GM19324 (cell line): ENCODE measurements around the gene FAM83G.
"Not testable (repeated sequence)": the region's sequence is repeated elsewhere in the genome, so short reads cannot be mapped to it uniquely, and the experiment has no call there.

Source experiments
- ATAC-seq: cut with Tn5 transposase; IDR thresholded peaks from one replicate; pipeline ENCODE4 v1.9.1; 2021; ENCODE audit warnings: mild to moderate bottlenecking, moderate library complexity; ENCODE audit not compliant: unreplicated experiment, low FRiP score

FAM83G gene

GRCh38 chr17:19023209-19023999 lies 18.8 kb upstream of the FAM83G start:
- no peak for ATAC-seq

DNA sequence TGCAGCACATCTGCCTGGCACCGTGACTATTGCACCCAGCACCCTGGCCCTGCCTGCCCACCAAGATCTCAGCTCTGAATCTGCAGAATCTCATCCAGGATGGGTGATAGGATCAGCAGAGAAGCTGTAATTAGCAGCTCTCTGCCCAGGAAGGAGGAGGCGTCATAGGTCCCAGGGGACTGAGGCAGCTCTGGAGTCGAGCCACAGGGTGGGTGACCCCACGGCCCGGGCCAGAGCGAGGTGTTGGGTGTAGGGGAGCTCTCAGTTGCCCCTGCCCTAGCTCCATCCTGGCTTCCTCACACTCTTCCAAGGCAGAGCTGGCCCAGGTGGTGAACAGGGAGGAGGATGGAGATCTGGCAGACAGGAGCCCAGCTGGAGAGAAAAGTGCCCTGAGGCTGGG lies 18.2 kb upstream of the FAM83G start:
- no peak for ATAC-seq

DNA sequence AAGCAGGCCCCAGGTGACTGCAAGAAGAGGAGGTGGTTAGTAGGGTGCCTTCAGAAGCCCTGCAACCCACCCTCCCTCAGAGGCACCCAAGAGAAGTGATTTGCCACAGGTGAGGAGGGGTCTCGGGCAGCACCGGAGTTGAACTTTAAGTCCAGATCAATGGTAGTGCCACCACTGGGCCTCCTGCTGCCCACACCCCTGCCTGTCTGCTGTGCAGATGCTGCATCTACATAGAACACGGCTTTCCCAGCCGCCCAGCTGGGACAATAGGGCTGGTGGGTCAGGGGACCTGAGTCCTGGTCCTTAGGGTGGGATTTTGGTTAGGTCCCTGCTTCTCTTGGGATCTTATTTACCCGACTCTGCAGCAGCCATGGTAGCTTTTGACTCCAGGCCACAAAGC lies 17.6 kb upstream of the FAM83G start:
- no peak for ATAC-seq

DNA sequence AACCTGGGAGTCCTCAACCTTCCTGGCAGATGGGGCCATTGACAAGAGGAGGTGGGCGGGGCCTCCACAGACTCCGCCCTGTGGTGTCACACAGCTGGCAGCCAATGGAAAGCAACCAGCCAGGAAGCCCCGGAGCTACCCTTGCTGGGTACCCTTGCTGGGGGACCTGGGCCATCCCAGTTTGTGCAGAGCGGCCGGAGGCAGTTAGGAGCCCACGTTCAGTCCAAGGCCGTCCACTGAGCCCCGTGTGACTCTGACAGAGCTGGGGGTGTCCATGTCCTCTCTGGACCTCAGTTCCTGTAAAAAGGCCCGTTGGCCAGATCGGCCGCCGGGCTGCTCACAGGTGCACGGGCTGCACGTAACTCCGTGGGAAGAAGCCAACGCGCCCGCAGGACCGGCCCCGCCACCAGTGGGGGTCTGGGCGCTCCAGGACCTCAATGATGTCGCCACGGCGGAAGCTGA lies 17.1 kb upstream of the FAM83G start:
- ATAC-seq: no peak

DNA sequence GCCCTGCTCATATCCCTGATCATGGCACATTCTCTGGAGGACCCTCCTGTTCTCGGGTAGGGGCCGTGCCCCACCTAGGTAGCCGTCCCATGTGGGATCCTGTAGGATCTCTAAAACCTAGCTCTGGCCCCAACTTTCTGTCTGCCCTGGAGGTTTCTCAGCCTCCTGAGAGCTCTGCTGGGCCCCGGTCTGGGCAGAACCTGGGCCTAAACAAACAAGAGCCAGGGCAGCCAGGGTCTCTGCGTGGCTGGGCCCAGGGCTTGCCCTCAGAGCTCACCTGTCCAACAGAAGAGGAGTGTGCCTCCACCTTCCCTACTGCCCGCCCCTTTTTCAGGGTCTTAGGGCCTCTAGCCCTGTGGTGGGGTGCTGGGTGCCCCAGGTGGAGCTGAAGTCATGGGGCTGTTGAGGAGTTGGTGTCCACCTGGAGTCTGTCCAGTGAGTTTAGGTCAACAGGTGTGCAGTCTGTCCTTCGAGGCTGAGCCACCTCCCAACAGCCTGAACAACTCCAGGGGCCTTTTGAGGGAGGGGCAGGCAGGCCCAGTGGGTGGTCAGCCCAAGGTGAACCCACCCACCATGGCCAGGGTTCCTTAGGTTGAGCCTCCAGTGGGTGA lies 16.6 kb upstream of the FAM83G start:
- not testable (repeated sequence) for ATAC-seq

- ATAC-seq: no peak
Observed at GRCh38 chr17:19020016-19020415, 15.5 kb upstream of the FAM83G start.

DNA sequence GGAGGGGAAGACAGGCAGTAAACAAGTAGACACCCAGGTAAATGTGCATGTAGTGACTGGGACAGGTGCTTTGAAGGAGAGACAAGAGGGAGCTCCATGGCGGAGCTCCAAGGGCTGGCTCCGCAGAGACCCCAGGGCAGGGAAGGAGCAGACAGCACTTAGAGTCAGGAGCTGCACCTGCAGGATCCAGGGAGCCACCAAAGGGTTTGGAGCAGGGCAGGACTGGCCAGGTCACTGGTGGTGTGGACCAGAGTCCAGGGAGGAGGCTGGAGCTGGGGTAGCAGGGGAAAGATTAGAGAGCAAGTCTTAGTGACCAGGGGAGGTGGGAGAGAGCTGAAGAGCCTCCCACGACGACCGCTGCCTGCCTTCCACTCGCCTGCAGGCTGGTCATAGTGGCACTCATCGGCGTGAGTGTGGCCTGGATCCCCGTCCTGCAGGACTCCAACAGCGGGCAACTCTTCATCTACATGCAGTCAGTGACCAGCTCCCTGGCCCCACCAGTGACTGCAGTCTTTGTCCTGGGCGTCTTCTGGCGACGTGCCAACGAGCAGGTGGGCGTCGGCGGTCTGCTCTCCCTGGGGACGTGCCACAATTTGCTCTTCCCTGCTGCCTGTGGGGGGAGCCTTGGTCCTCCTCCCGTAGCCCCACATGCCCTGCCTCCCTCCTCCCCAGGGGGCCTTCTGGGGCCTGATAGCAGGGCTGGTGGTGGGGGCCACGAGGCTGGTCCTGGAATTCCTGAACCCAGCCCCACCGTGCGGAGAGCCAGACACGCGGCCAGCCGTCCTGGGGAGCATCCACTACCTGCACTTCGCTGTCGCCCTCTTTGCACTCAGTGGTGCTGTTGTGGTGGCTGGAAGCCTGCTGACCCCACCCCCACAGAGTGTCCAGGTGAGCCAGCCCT lies 14.7 kb upstream of the FAM83G start:
- no peak for ATAC-seq

DNA sequence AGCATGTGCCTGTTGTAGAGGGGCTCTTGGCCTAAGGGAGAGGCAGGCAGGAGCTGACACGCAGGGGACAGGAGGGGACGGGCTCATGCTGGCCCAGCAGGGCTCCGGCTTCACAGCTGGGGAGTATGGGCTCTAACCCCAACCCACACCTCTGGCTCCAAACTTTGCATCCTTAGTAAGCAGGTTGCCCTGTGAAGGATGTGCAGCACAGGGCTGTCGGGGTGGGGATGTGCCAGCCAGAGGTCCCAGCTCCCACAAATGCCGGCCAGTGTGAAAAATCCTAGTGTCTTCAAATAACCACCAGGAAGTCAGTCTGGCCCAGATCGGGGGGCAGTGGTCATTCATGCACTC lies 14.0 kb upstream of the FAM83G start:
- ATAC-seq: no peak

DNA sequence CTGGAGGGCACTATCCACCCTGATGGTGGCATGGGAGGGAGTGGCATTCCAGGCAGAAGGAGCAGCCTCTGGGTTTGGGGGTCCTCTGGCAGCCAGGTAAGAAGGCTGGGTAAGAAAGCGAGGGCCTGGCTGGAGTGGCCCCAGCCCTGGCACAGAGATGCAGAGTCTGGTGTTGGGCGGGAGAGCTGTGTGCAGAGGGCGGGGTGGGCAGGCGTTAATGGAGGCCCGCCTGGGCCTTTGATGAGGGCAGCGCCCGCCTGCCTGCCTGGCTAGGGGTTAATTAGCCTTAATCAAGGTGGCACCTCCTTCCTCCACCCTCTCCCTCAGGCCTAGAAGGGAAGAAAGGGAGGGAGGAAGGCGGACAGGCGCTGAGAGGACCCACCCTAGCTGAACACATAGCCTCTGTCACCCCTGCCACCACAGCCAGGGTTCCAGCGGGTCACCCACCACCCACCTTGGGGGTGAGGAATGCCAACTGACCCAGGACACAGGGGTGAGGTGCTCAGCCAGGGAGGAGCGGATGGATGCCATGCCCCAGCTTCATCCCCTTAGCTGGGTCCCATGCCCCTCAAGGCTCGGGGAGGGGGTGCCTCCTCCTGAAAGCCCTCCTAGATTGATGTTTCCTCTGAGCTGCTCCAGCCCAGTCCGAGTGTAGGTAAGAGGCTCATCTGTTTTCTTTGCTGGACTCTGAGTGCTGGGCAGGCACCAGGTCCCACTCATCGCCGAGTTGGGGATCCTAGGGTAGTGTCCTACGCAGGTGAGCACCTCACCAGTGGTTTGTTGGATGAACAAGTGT lies 13.4 kb upstream of the FAM83G start:
- no peak for ATAC-seq

DNA sequence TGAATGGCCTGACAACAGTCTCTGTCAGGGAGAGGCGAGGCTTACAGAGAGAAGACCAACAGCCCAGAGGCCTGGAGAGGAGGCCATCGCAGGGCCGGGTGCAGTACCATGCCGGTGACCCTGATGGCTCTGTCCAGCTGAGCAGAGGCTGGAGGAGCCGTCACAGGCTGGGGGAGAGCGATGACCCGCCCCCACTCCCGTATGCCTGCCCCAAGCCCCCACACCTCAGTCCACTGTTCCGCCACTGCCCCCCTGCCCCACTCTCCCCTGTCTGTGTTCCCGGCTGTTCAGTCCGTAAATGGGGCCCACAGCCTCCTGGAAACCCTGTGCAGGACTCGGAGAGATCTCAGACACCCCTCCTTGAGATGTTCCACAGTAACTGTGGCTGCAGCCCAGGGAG lies 12.8 kb upstream of the FAM83G start:
- no peak for ATAC-seq

GRCh38 chr17:19016881-19017280 lies 12.3 kb upstream of the FAM83G start:
- ATAC-seq: no peak

DNA sequence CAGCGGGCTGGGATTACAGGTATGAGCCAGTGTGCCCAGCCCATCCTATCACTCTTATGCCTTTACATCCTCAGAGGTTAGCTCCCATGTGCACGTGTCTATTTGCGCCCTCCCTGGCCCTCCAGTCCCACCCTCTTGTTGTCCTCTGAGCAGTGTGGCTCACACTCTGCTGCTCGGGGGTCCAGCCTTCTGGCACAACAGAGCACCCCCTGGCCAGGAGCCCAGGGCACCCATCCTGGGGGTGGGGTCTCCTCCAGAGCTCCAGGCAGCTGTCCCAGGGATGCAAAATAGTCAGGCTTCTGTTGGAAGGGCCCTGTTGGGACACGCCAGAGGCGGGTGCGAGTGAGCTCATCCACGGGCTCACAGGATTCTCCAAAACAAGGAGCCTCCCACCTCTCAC lies 11.7 kb upstream of the FAM83G start:
- ATAC-seq: no peak

DNA sequence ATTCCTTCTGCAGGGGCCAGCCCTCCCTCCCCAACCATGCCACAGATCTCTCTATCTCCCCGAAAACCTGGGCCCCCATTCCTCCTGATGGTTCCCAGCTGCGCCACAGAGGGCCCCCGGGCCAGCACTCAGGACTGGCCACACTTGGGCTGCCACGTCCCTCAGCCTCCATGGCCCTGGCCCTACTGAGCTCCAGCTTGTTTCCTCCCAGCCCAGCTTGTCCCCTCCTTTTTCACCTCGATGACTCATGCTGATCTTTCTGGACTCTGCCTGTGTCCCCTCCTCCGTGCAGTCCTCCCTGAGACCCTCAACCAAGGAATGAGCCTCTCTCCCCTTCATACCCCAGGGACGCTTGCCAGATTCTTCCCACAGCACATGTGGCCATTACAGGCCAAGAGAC lies 10.9 kb upstream of the FAM83G start:
- no peak for ATAC-seq

GRCh38 chr17:19014628-19015215 lies 10.2 kb upstream of the FAM83G start:
- ATAC-seq: no peak

- ATAC-seq: no peak
Observed at GRCh38 chr17:19013806-19014627, 9.5 kb upstream of the FAM83G start.

- ATAC-seq: no peak
Observed at GRCh38 chr17:19013226-19013625, 8.7 kb upstream of the FAM83G start.

DNA sequence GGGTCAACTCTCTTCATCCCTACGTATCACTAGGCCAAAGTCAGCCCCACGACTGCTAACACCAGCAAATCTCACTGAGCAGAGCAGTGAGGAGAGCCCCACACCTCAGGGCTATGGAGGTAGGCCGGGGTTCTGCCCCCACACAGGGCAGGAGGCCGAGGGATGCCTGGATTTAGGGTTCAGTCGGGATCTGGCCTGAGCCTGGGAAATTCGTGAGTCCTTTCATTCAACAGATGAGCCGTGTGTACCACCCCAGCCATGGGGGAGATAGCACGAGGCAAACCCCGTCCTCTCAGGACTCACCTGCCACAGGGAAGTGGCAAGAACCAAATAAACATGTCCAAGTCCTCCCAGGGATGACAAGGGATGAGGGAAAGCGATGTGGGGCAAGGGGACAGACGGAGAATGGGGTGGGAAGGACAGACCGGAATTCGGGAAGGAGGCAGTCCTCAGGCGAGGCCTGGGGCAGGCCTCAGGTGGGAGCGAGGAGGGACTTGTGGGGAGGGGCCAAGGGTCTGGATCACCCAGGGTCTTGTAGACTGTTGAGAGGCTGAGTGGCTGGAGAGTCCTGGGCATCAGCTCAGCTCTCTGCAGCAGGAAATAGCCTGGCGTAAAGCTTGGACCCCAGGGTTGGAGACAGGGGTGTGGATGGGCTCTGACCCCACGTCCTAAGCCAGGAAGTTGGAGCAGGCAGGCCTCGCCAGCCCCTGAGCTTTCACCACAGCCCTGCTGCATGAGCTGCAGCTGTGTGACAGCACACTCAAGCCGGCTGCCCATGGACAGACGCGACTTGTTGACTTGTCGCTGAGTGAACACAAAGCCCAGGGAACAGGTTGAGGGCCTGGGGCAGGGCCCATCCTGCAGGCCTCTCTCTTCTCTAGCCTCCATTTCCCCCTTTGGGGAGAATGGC lies 7.9 kb upstream of the FAM83G start:
- no peak for ATAC-seq

- no peak for ATAC-seq
Observed at GRCh38 chr17:19011581-19011980, 7.0 kb upstream of the FAM83G start.
